Heart left ventricle (tissue), 13 donors: ENCODE measurements around the gene ADCY1.
"Not testable (repeated sequence)": the region's sequence is repeated elsewhere in the genome, so short reads cannot be mapped to it uniquely, and the experiment has no call there.

Source experiments
- POLR2A ChIP-seq, 2 donors: fragments of 450-650 bp; IDR thresholded peaks; one replicate each; pipeline ENCODE4 v1.6.1; 2017; ENCODE audit warnings: antibody characterized with exemption in 2 of 2, mild to moderate bottlenecking in 2 of 2, moderate library complexity in 2 of 2
- TF ChIP-seq, protein P1 (sequence below), 12 donors: fragments of 200-600 bp; sonication (generic) in 4 of 12; IDR thresholded peaks; one replicate each; pipeline versions ENCODE4 v1.5.0 to v1.8.0; 2018 to 2022; ENCODE audit warnings: antibody characterized with exemption in 12 of 12, mild to moderate bottlenecking in 5 of 12
- donor health status: ischemic (EF 13 %, LVEDD 7.1; RV severe dilation, severe dysfunction).
- donor health status: DM: no; HTN: yes; CAD: no.
- donor health status: DM: no; HTN: no; CAD: no.
- donor health status: ischemic (EF 25% LVEDD 6.9; RV normal size, moderate dysfunction).
- donor health status: ischemic (EF 25% LVEDD 5.7; RV mildly dilated, moderate dysfunction).
- donor health status: ischemic (EF 35%, LVEDD 5.7; RV mildly dilated, moderate dysfunction).
- donor health status: nonischemic (EF 11% LVEDD 7.7; RV severe dilation, severe dysfunction).
- donor health status: DM: yes; HTN: yes; CAD: no.
- donor health status: PGD.
- donor health status: ischemic (EF 29% LVEDD 5.4; RV normal size, mild dysfunction).
- donor health status: nonischemic (EF 23%, LVEDD 6.1; RV moderate dilation, normal function).

DNA sequence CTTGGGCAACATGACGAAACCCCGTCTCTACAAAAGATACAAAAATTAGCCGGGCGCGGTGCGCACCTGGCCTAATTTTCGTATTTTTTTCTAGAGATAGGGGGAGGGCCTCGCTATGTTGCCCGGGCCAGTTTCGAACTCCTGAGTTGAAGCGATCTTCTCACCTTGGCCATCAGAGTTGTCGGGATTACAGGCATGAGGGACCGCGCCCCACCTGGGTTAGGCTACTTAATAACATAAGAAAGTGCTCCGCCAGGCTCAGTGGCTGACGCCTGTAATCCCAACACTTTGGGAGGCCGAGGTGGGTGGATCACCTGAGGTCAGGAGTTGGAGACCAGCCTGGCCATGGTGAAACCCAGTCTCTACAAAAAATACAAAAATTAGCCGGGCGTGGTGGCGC lies 195.5 kb downstream of the ADCY1 start:
- TF ChIP-seq, protein P1, sequence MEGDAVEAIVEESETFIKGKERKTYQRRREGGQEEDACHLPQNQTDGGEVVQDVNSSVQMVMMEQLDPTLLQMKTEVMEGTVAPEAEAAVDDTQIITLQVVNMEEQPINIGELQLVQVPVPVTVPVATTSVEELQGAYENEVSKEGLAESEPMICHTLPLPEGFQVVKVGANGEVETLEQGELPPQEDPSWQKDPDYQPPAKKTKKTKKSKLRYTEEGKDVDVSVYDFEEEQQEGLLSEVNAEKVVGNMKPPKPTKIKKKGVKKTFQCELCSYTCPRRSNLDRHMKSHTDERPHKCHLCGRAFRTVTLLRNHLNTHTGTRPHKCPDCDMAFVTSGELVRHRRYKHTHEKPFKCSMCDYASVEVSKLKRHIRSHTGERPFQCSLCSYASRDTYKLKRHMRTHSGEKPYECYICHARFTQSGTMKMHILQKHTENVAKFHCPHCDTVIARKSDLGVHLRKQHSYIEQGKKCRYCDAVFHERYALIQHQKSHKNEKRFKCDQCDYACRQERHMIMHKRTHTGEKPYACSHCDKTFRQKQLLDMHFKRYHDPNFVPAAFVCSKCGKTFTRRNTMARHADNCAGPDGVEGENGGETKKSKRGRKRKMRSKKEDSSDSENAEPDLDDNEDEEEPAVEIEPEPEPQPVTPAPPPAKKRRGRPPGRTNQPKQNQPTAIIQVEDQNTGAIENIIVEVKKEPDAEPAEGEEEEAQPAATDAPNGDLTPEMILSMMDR (IDR thresholded peaks at IDR 0.05), result not testable (repeated sequence)
- TF ChIP-seq POLR2A (IDR thresholded peaks at IDR 0.05), result not testable (repeated sequence)
